Measurements from ENCODE around the gene TOMM20. TPM values are rescaled to one million over a fixed set of nuclear protein-coding genes. Genes with fewer than 3 reads are reported as not detected.
A peak's percentile ranks its signal among the peaks of the same experiment; 100 is the strongest.

The TOMM20 gene
- total and polyA plus RNA-seq, 9 of the 15 experiments (the other 6 are each of a cell fraction or from before 2014, with no cell fraction given), result 70.6 to 334 (median 159) TPM

DNA sequence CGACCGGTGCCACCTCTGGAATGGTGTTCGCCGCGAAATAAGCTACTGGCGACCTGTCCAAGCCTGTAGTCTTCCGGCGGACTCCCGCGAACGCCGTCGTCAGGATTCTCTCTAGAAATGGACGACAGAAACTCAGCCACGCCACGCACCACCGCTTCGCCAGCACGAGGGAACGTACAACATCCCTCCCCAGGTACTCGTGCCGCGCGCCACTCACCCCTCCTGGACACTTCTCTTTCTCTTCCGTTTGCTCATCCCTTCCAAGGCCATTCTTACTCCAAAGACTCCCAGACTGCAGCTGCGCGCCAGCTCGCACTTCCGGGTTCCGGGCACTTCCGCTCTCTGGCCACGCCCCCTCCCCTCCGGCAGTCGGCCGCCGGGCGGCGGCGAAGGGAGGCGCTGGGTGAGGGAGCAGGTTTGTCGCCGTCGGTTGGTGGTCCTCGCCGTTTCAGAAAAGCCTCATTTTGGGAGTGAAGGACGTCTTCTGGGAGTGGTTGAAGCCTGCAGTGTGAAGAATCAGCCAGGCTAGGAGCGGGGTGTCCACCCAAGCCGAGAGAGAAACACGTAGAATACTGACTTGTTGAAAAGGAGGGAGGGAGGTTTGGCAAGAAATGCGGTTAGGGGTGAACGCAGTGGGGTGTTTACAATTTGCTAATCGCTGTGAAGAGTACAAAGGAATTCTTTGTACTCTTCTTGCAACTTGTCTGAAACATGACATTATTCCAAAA, 32.5 kb upstream of the TOMM20 start, which contains the start of gene RBM34 (continued):
- TF ChIP-seq L3MBTL2 (IDR thresholded peaks at IDR 0.05) (peak; percentile 87), DMBX1 (CRISPR knock-in tag; IDR thresholded peaks at IDR 0.05; ENCODE audit: borderline replicate concordance) (peak; percentile 69), HDGF (IDR thresholded peaks at IDR 0.05) (no peak), ZNF644 (tag; IDR thresholded peaks at IDR 0.05; ENCODE audit: low read depth) (no peak), IFI16 (CRISPR knock-in tag; IDR thresholded peaks at IDR 0.05) (peak; percentile 72; the same call in 1 of the 2 replicates), TBP (optimal IDR thresholded peaks at IDR 0.05; ENCODE audit: low read depth, low read length) (peak; percentile 93), ZNF316 (IDR thresholded peaks at IDR 0.05) (no peak), ZBED1 (IDR thresholded peaks at IDR 0.05) (0 out of 2 replicates have a peak, but pooled peaks have one; percentile 63), TGIF2 (CRISPR knock-in tag; IDR thresholded peaks at IDR 0.05) (0 out of 2 replicates have a peak, but pooled peaks have one; percentile 23), NFYB (IDR thresholded peaks at IDR 0.05; ENCODE audit: extremely low read depth, insufficient read length) (no peak), CTBP1 (IDR thresholded peaks at IDR 0.05; ENCODE audit: borderline replicate concordance) (peak; percentile 89), SOX6 (IDR thresholded peaks at IDR 0.05) (peak; percentile 61)
- TF ChIP-seq, protein P1, sequence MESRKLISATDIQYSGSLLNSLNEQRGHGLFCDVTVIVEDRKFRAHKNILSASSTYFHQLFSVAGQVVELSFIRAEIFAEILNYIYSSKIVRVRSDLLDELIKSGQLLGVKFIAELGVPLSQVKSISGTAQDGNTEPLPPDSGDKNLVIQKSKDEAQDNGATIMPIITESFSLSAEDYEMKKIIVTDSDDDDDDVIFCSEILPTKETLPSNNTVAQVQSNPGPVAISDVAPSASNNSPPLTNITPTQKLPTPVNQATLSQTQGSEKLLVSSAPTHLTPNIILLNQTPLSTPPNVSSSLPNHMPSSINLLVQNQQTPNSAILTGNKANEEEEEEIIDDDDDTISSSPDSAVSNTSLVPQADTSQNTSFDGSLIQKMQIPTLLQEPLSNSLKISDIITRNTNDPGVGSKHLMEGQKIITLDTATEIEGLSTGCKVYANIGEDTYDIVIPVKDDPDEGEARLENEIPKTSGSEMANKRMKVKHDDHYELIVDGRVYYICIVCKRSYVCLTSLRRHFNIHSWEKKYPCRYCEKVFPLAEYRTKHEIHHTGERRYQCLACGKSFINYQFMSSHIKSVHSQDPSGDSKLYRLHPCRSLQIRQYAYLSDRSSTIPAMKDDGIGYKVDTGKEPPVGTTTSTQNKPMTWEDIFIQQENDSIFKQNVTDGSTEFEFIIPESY (CRISPR knock-in tag; IDR thresholded peaks at IDR 0.05), result peak; percentile 41
- TF ChIP-seq, protein P2, sequence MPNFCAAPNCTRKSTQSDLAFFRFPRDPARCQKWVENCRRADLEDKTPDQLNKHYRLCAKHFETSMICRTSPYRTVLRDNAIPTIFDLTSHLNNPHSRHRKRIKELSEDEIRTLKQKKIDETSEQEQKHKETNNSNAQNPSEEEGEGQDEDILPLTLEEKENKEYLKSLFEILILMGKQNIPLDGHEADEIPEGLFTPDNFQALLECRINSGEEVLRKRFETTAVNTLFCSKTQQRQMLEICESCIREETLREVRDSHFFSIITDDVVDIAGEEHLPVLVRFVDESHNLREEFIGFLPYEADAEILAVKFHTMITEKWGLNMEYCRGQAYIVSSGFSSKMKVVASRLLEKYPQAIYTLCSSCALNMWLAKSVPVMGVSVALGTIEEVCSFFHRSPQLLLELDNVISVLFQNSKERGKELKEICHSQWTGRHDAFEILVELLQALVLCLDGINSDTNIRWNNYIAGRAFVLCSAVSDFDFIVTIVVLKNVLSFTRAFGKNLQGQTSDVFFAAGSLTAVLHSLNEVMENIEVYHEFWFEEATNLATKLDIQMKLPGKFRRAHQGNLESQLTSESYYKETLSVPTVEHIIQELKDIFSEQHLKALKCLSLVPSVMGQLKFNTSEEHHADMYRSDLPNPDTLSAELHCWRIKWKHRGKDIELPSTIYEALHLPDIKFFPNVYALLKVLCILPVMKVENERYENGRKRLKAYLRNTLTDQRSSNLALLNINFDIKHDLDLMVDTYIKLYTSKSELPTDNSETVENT (CRISPR knock-in tag; IDR thresholded peaks at IDR 0.05), result 0 out of 2 replicates have a peak, but pooled peaks have one; percentile 44
- TF ChIP-seq, protein P3, sequence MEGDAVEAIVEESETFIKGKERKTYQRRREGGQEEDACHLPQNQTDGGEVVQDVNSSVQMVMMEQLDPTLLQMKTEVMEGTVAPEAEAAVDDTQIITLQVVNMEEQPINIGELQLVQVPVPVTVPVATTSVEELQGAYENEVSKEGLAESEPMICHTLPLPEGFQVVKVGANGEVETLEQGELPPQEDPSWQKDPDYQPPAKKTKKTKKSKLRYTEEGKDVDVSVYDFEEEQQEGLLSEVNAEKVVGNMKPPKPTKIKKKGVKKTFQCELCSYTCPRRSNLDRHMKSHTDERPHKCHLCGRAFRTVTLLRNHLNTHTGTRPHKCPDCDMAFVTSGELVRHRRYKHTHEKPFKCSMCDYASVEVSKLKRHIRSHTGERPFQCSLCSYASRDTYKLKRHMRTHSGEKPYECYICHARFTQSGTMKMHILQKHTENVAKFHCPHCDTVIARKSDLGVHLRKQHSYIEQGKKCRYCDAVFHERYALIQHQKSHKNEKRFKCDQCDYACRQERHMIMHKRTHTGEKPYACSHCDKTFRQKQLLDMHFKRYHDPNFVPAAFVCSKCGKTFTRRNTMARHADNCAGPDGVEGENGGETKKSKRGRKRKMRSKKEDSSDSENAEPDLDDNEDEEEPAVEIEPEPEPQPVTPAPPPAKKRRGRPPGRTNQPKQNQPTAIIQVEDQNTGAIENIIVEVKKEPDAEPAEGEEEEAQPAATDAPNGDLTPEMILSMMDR (IDR thresholded peaks at IDR 0.05 in 2 of 3, conservative IDR thresholded peaks at IDR 0.05 in 1 of 3; ENCODE audit: insufficient read depth in 2 of 3, low read depth in 1 of 3, low read length in 3 of 3), result peak in 2 of 3 experiments; percentile 30 to 52; a peak in 5 of 6 replicates
- TF ChIP-seq, protein P4, sequence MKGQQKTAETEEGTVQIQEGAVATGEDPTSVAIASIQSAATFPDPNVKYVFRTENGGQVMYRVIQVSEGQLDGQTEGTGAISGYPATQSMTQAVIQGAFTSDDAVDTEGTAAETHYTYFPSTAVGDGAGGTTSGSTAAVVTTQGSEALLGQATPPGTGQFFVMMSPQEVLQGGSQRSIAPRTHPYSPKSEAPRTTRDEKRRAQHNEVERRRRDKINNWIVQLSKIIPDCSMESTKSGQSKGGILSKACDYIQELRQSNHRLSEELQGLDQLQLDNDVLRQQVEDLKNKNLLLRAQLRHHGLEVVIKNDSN (CRISPR knock-in tag; IDR thresholded peaks at IDR 0.05), result no peak; the same call in 1 of the 2 replicates
- TF ChIP-seq, protein P5, sequence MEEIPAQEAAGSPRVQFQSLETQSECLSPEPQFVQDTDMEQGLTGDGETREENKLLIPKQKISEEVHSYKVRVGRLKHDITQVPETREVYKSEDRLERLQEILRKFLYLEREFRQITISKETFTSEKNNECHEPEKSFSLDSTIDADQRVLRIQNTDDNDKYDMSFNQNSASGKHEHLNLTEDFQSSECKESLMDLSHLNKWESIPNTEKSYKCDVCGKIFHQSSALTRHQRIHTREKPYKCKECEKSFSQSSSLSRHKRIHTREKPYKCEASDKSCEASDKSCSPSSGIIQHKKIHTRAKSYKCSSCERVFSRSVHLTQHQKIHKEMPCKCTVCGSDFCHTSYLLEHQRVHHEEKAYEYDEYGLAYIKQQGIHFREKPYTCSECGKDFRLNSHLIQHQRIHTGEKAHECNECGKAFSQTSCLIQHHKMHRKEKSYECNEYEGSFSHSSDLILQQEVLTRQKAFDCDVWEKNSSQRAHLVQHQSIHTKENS (CRISPR knock-in tag; IDR thresholded peaks at IDR 0.05), result 0 out of 2 replicates have a peak, but pooled peaks have one; percentile 58
